ENCODE measurements around the gene JMJD1C. TPM values are rescaled to one million over a fixed set of nuclear protein-coding genes. Genes with fewer than 3 reads are reported as not detected.

JMJD1C gene
- total and polyA plus RNA-seq, 10 of the 15 experiments (the other 5 are each of a cell fraction or from before 2014, with no cell fraction given): 31.2 to 83.3 (median 49.5) TPM

- H3K4me2 ChIP-seq (ENCODE audit: control insufficient read depth, insufficient read depth): peak overlapping the region; percentile 76
- DNase-seq (ENCODE audit: low read depth, low spot score) (peak; percentile 66), FAIRE-seq (peak; percentile 47), ATAC-seq (peak; percentile 83)
- in situ Hi-C loops (cut with MboI) (no loop called here), intact Hi-C loops (cut with micrococcal nuclease; ENCODE audit: unreplicated experiment) (loop anchor here (2.0 to 5.0 kb wide), 2 partner anchors 18 to 180 kb away; partner anchors contain the start of gene JMJD1C)
- no peak overlapping the region; the same call in 1 of the 2 replicates for H3K9ac ChIP-seq (ENCODE audit: control insufficient read depth, insufficient read depth, low read length)
- peaks cover 3% of the 10 kb centered on the region; the same call in 2 of the 3 replicates for H3K9me3 ChIP-seq (replicated peaks; ENCODE audit: control insufficient read depth, insufficient read depth, low read length)
- ChIA-PET CTCF (interaction anchor here (0.6 to 2.6 kb wide), 12 partner anchors 11 to 433 kb away, joined by 3 to 19 read pairs (median 3); no protein-coding TSS in a partner anchor), SMC1A (ENCODE audit: uncharacterized antibody, unreplicated experiment) (interaction anchor here (0.7 to 5.9 kb wide), 35 partner anchors 11 to 344 kb away, joined by 3 to 44 read pairs (median 4); no protein-coding TSS in a partner anchor), RAD21 (ENCODE audit: unreplicated experiment) (interaction anchor here (0.9 to 4.4 kb wide), 16 partner anchors 13 to 344 kb away, joined by 3 to 34 read pairs (median 4); no protein-coding TSS in a partner anchor), POLR2A (interaction anchor here (0.7 to 2.6 kb wide), 9 partner anchors 9 to 96 kb away, joined by 3 to 15 read pairs (median 3); no protein-coding TSS in a partner anchor)
- H3K36me3 ChIP-seq (ENCODE audit: control insufficient read depth in 2 of 2, insufficient read depth in 2 of 2, low read length in 1 of 2): no peaks in the 10 kb centered on the region; a peak in 1 of 4 replicates
- BruUV-seq (replicated peaks): no TSS peak
- peak overlapping the region; percentile 19; the same call in 1 of the 2 replicates for H3K4me3 ChIP-seq
- peaks cover 19% of the 10 kb centered on the region for H3K79me2 ChIP-seq (ENCODE audit: control insufficient read depth, insufficient read depth, low read length)
- peak overlapping the region; percentile 73 for H3K27ac ChIP-seq (ENCODE audit: control insufficient read depth, insufficient read depth)
- H2AFZ ChIP-seq (ENCODE audit: control insufficient read depth, low read depth, low read length): no peak overlapping the region; the same call in none of the 2 replicates
- no peaks in the 10 kb centered on the region for H4K20me1 ChIP-seq (ENCODE audit: control insufficient read depth, insufficient read depth)
- H3K4me1 ChIP-seq (ENCODE audit: control insufficient read depth, insufficient read depth, low read length): peaks cover 32% of the 10 kb centered on the region
- no peaks in the 10 kb centered on the region for H3K27me3 ChIP-seq (replicated peaks in 1 of 2; ENCODE audit: control insufficient read depth in 2 of 2, insufficient read depth in 2 of 2, low read length in 1 of 2)
- WGBS (ENCODE audit: insufficient coverage, insufficient replicate concordance, low lambda C conversion rate, missing lambda C conversion rate): 33% methylated on average over 4 of the region's 4 CpGs
- TF ChIP-seq ATF2 (IDR thresholded peaks at IDR 0.05; ENCODE audit: low read length): peak; percentile 87
- TF ChIP-seq IKZF1 (conservative IDR thresholded peaks at IDR 0.05): 0 out of 2 replicates have a peak, but pooled peaks have one; percentile 21
- peak; percentile 40; the same call in 1 of the 3 replicates for TF ChIP-seq POU2F2 (IDR thresholded peaks at IDR 0.05; ENCODE audit: borderline replicate concordance, low read depth, low read length)
- peak; percentile 96 for TF ChIP-seq TBL1XR1 (IDR thresholded peaks at IDR 0.05; ENCODE audit: low read depth, low read length)
- peak; percentile 38; the same call in 1 of the 2 replicates for TF ChIP-seq MTA2 (IDR thresholded peaks at IDR 0.05; ENCODE audit: low read depth)
- TF ChIP-seq E4F1 (IDR thresholded peaks at IDR 0.05; ENCODE audit: borderline replicate concordance, partially characterized antibody): no peak
- TF ChIP-seq ASH2L (IDR thresholded peaks at IDR 0.05; ENCODE audit: borderline replicate concordance, low read depth): no peak
- no peak for TF ChIP-seq ESRRA (IDR thresholded peaks at IDR 0.05; ENCODE audit: low read length)
- TF ChIP-seq KAT2A (conservative IDR thresholded peaks at IDR 0.05; ENCODE audit: control insufficient read depth, low read depth, low read length): no peak
- TF ChIP-seq NBN (IDR thresholded peaks at IDR 0.05): 0 out of 2 replicates have a peak, but pooled peaks have one; percentile 47
- peak; percentile 67 for TF ChIP-seq ATF7 (IDR thresholded peaks at IDR 0.05; ENCODE audit: low read depth)
- TF ChIP-seq MEF2B (IDR thresholded peaks at IDR 0.05; ENCODE audit: partially characterized antibody, poor library complexity, severe bottlenecking): peak; percentile 89
- TF ChIP-seq GABPA (IDR thresholded peaks at IDR 0.05; ENCODE audit: low read depth): no peak
- TF ChIP-seq, protein P1, sequence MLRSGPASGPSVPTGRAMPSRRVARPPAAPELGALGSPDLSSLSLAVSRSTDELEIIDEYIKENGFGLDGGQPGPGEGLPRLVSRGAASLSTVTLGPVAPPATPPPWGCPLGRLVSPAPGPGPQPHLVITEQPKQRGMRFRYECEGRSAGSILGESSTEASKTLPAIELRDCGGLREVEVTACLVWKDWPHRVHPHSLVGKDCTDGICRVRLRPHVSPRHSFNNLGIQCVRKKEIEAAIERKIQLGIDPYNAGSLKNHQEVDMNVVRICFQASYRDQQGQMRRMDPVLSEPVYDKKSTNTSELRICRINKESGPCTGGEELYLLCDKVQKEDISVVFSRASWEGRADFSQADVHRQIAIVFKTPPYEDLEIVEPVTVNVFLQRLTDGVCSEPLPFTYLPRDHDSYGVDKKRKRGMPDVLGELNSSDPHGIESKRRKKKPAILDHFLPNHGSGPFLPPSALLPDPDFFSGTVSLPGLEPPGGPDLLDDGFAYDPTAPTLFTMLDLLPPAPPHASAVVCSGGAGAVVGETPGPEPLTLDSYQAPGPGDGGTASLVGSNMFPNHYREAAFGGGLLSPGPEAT (IDR thresholded peaks at IDR 0.05; ENCODE audit: low read depth): peak; percentile 33; the same call in 1 of the 2 replicates
- TF ChIP-seq FOXM1 (IDR thresholded peaks at IDR 0.05; ENCODE audit: low read depth, low read length): peak; percentile 69; the same call in 1 of the 2 replicates
- TF ChIP-seq CREB1 (IDR thresholded peaks at IDR 0.05; ENCODE audit: low read depth): peak; percentile 22; the same call in 1 of the 2 replicates
- TF ChIP-seq IKZF2 (IDR thresholded peaks at IDR 0.05): peak in 1 of 2 experiments; percentile 34; a peak in 1 of 4 replicates
- peak; percentile 24 to 69; a peak in 1 of 4 replicates for TF ChIP-seq EP300 (IDR thresholded peaks at IDR 0.05; ENCODE audit: borderline replicate concordance in 1 of 2, control insufficient read depth in 1 of 2, low read depth in 2 of 2, low read length in 2 of 2)
Observed at GRCh38 chr10:63286754-63287264, 179.0 kb downstream of the JMJD1C start.

All from GM12878 (cell line).